ENCODE results near the gene KLC1. TPM values are rescaled to one million over a fixed set of nuclear protein-coding genes. Genes with fewer than 3 reads are reported as not detected.

The KLC1 gene
- total RNA-seq, 4 donors from 2014 or later, result 205 to 427 (median 291) TPM

DNA sequence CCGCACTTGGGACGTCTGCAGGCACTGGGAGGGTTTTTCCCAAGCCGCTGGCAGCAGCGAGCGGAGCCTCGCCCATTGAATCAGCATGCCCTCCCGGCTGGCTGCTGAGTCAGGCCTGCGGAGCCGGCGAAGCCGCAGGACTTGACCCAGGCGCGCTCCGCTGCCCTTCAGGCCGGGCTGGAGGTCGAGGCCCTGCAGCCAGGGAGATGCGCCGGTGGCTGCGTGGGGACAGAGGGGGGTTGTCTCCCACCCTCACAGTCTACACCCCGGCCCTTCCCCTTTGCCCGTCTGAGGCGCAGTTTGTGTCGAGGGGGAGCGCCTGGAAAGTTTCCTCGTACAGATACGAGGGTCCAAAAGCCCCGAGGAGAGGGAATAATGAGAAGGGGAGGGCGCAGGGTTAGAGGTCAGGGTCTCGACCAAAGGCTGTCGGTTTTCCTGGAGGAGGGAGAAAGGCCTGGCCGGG is 759 bp upstream of the KLC1 start:
- WGBS, 2 donors (ENCODE audit: low coverage in 1 of 2), result 0 to 5% methylated on average over 5 to 31 of the region's 31 CpGs
- DNase-seq, result peak; percentile 85
- Histone ChIP-seq H3K4me1 (peaks cover 24 to 76% (median 38%) of the 10 kb centered on the region in 4 donors), H3K27me3 (no peaks in the 10 kb centered on the region), H3K9me3 (no peaks in the 10 kb centered on the region), H3K4me3 (peak overlapping the region; percentile 84 to 100 (median 92)), H3K36me3 (no peaks in the 10 kb centered on the region), H3K27ac (peak overlapping the region; percentile 97 to 99 (median 98))
- in situ Hi-C loops (cut with MboI; ENCODE audit: low pct_ligation_motif_present in 1 of 4, low pct_unique_long_range_greater_than_20kb in 1 of 4, low sequenced_read_pairs in 3 of 4) (no loop called here), intact Hi-C loops (cut with DNase I; ENCODE audit: low total_unique reads) (no loop called here)
- TF ChIP-seq, protein P1, sequence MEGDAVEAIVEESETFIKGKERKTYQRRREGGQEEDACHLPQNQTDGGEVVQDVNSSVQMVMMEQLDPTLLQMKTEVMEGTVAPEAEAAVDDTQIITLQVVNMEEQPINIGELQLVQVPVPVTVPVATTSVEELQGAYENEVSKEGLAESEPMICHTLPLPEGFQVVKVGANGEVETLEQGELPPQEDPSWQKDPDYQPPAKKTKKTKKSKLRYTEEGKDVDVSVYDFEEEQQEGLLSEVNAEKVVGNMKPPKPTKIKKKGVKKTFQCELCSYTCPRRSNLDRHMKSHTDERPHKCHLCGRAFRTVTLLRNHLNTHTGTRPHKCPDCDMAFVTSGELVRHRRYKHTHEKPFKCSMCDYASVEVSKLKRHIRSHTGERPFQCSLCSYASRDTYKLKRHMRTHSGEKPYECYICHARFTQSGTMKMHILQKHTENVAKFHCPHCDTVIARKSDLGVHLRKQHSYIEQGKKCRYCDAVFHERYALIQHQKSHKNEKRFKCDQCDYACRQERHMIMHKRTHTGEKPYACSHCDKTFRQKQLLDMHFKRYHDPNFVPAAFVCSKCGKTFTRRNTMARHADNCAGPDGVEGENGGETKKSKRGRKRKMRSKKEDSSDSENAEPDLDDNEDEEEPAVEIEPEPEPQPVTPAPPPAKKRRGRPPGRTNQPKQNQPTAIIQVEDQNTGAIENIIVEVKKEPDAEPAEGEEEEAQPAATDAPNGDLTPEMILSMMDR (IDR thresholded peaks at IDR 0.05), result no peak
- peak; percentile 93 for TF ChIP-seq POLR2A (IDR thresholded peaks at IDR 0.05)
- TF ChIP-seq POLR2AphosphoS5 (IDR thresholded peaks at IDR 0.05), result peak; percentile 79 to 92 (median 90)
- no peak for TF ChIP-seq EP300 (IDR thresholded peaks at IDR 0.05; ENCODE audit: low read depth)

DNA sequence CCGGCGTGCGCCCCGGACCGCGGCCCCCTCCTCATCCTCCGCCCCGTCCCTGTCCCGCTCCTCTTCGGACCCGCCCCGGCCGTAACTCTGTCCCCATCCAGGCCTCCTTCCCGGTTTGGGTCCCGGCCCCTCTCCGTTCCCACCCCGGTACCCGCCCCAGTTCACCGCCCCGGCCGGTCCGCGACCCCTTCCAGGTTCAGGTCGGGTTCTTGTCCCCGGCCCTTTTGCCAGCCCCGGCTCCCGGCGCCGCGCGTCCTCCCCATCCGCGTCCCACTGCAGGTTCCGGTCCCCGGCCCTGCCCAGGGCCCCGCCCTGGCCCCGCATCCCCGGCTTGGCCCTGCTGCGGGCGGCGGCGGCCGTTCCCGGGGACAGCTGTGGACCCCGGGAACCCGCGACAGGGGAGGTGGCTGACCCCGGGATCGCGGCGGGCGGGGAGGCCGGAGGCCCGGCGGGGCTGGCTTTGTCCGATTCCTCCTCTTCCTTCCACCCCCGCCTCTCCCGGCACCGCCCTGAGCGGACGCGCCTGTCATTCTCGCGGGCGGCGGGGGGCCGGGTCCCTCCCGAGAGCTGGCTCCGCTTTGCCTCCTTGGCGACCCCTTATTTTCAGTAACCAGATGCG is 601 bp downstream of the KLC1 start:
- peak overlapping the region; percentile 97 to 99 (median 98) for H3K27ac ChIP-seq
- in situ Hi-C loops (cut with MboI; ENCODE audit: low pct_ligation_motif_present in 1 of 4, low pct_unique_long_range_greater_than_20kb in 1 of 4, low sequenced_read_pairs in 3 of 4) (no loop called here), intact Hi-C loops (cut with DNase I; ENCODE audit: low total_unique reads) (loop anchor here (10.0 kb wide), 1 partner anchor 55 kb away; no protein-coding TSS in a partner anchor)
- TF ChIP-seq, protein P1 (IDR thresholded peaks at IDR 0.05), result no peak
- TF ChIP-seq POLR2AphosphoS5 (IDR thresholded peaks at IDR 0.05), result peak in 1 of 3 donors; percentile 8
- TF ChIP-seq EP300 (IDR thresholded peaks at IDR 0.05; ENCODE audit: low read depth), result no peak
- H3K9me3 ChIP-seq, result no peaks in the 10 kb centered on the region
- H3K27me3 ChIP-seq, result no peaks in the 10 kb centered on the region
- peaks cover 23 to 76% (median 46%) of the 10 kb centered on the region in 4 donors for H3K4me1 ChIP-seq
- DNase-seq, result peak; percentile 58
- H3K4me3 ChIP-seq, result peak overlapping the region; percentile 84 to 100 (median 92)
- 0 to 1% methylated on average over 5 to 56 of the region's 71 CpGs for WGBS, 2 donors (ENCODE audit: low coverage in 1 of 2)
- H3K36me3 ChIP-seq, result no peaks in the 10 kb centered on the region

DNA sequence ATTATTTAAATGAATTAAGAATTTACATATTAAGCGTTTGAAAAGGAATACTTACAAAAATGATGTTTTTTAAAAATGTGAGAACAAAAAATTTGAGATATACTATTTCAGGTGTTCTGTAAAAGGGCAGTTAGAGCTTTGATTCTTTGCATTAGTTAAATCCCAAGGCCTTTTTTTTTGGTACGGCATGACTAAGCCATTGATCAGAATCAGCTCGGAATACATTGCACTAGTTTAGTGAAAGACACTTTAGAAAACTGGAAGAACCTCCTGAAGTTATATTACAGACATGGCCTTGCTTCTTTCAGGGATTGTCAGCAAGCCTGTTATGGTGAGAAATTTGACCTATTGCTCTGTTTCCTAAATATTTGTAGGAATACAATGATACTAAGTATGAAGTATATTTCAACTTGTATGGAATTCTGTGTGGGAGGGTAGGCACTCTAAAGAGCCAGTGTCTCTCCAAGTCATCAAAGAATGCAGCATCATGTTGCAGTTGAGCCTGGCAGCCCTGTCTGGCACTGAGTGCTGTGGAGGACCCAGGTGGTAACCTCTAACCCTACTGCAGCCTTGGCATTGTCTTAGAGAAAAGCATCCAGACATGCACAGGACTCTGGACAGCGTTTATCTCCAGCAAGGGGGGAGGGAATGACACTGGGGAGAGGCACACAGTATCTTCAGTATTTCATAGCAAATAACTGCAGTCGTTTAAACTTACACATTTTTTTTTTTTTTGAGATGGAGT is 1.5 kb downstream of the KLC1 start:
- intact Hi-C loops (cut with DNase I; ENCODE audit: low total_unique reads), result loop anchor here (10.0 kb wide), 1 partner anchor 56 kb away; no protein-coding TSS in a partner anchor
- 16 to 44% methylated on average over 3 to 5 of the region's 5 CpGs for WGBS, 2 donors (ENCODE audit: low coverage in 1 of 2)
- H3K4me1 ChIP-seq, result peaks cover 21 to 76% (median 44%) of the 10 kb centered on the region in 4 donors

DNA sequence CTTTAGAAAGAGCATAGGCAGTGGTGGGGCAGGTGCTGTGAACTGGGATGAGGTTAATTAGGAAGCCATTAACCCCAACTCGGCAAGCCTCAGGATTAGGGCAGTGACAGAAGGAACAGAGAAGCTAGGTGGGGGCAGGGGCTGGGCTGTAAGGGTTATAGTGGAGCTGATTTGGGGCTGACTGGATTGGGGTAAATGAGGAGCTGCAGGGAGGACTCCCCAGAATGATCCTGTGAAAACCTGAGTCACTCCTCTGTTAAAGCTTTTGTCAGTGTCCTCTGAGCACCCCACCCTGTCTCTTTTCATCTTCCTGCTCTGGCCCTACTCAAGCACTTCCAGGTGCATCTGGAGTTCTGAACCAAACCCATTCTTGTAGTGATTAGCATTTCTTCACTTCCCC is 4.4 kb downstream of the KLC1 start:
- 62 to 71% methylated on average over 1 of the region's 1 CpG for WGBS, 2 donors (ENCODE audit: low coverage in 1 of 2)
- no peak for TF ChIP-seq EP300 (IDR thresholded peaks at IDR 0.05; ENCODE audit: low read depth)
- TF ChIP-seq POLR2AphosphoS5 (IDR thresholded peaks at IDR 0.05), result no peak
- TF ChIP-seq, protein P1 (IDR thresholded peaks at IDR 0.05), result no peak
- TF ChIP-seq POLR2A (IDR thresholded peaks at IDR 0.05), result no peak
- Histone ChIP-seq H3K9me3 (no peaks in the 10 kb centered on the region), H3K36me3 (no peaks in the 10 kb centered on the region), H3K4me1 (peaks cover 18 to 78% (median 37%) of the 10 kb centered on the region in 4 donors), H3K27me3 (no peaks in the 10 kb centered on the region), H3K27ac (no peak overlapping the region), H3K4me3 (no peak overlapping the region)
- intact Hi-C loops (cut with DNase I; ENCODE audit: low total_unique reads) (loop anchor here (10.0 kb wide), 1 partner anchor 59 kb away; no protein-coding TSS in a partner anchor), in situ Hi-C loops (cut with MboI; ENCODE audit: low pct_ligation_motif_present in 1 of 4, low pct_unique_long_range_greater_than_20kb in 1 of 4, low sequenced_read_pairs in 3 of 4) (no loop called here)
- no peak for DNase-seq

More for the DNA sequence above, 1.5 kb downstream of the KLC1 start:
- H3K4me3 ChIP-seq, result peak overlapping the region in 3 of 4 donors; percentile 84 to 100 (median 94)
- H3K27me3 ChIP-seq, result no peaks in the 10 kb centered on the region
- H3K27ac ChIP-seq, result peak overlapping the region; percentile 97 to 99 (median 98)
- H3K36me3 ChIP-seq, result no peaks in the 10 kb centered on the region
- in situ Hi-C loops (cut with MboI; ENCODE audit: low pct_ligation_motif_present in 1 of 4, low pct_unique_long_range_greater_than_20kb in 1 of 4, low sequenced_read_pairs in 3 of 4), result no loop called here
- no peaks in the 10 kb centered on the region for H3K9me3 ChIP-seq
- DNase-seq, result no peak
- TF ChIP-seq, protein P1 (IDR thresholded peaks at IDR 0.05), result no peak

All from transverse colon (tissue), 4 donors.